Activated CD4-positive, alpha-beta T cell treated with anti-CD3 and anti-CD28 coated beads, Interleukin-2, amount 50 U/mL, for 4 hours (primary cell): Measurements from ENCODE around the gene KEL.

Experiments
- DNase-seq, 2 experiments: peaks; one replicate each; pipeline ENCODE4 v3.0.0-alpha.2; 2020

KEL gene

GRCh38 chr7:142961595-142961972 lies 579 bp downstream of the KEL start:
- DNase-seq: no peak

GRCh38 chr7:142960955-142961512 lies 1.1 kb downstream of the KEL start:
- DNase-seq: no peak

- DNase-seq: no peak
Observed at GRCh38 chr7:142959202-142959601, 3.0 kb downstream of the KEL start.

- no peak for DNase-seq
Observed at GRCh38 chr7:142957723-142958122, 4.4 kb downstream of the KEL start.

- DNase-seq: no peak
Observed at GRCh38 chr7:142956951-142957623, 5.1 kb downstream of the KEL start.

DNA sequence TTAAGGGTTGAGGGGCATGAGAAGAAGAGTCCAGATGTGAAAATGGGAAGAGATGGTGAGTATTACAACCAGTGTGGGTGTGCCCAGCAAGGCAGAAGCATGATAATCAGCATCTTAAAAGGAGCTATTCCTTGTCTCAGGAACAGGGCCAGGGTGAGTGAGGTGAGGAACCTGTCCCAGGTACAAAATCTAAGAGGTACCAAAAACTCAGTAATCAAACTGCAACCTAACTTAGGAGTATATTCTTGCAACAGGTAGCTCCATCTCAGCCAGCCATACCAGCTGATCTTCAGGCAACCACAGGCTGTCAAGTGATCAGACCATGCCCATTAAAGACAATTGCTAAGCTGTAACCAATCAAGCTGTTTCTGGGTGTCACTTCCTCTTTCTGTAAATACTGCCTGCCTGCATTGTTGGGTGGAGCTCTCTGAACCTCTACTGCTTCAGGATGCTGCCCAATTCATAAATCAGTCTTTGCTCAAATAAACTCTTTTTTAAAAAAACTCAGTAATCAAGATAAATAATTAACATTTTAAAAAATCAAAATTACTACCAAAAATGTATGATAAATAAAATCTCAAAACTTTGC lies 7.4 kb downstream of the KEL start:
- no peak for DNase-seq

DNA sequence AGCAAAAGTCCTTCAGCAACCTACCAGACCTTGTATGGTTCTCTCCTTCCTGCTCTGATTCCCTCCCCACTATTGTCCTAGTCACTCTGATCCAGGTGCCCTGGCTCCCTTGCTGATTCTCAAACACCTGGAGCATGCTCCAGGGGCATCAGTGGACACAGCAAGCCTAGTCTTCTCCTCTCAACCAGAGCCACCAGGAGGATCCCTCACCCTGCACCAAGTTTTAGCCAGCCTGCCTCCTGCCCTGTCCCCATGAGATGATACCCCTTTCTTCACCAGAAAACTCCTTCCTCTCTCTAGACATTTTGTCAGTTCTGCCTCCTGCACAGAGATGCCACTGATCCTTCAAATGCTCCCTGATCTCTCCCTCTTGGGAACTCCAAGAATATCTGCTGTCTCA lies 11.9 kb downstream of the KEL start:
- DNase-seq: no peak

- no peak for DNase-seq
Observed at GRCh38 chr7:142948603-142949002, 13.6 kb downstream of the KEL start.

DNA sequence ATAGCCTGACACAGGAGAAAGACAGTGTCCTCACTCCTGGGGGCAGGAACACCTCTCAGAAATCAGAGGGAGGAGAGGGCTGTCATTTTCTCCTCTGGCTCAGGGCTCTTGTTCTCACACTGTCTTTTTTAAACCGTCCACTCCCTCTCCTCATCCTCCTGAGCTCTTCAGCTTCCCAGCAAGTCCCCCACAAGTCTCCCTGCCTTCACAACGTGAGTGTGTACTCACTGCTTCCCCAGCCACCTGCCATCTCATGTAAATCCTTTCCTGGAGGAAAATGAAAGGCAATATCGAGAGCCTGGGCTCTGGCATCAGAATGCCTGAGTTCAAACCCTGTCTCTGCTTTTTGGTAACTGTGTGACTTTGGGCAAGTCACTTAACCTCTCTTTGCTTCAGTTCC lies 17.2 kb downstream of the KEL start:
- no peak for DNase-seq

- no peak for DNase-seq
Observed at GRCh38 chr7:142943706-142944268, 18.4 kb downstream of the KEL start.

- no peak for DNase-seq
Observed at GRCh38 chr7:142942746-142943145, 19.4 kb downstream of the KEL start.

- DNase-seq: no peak
Observed at GRCh38 chr7:142941541-142941940, 20.6 kb downstream of the KEL start.

- no peak for DNase-seq
Observed at GRCh38 chr7:142940966-142941535, 21.1 kb downstream of the KEL start.

- DNase-seq: no peak
Observed at GRCh38 chr7:142939226-142939910, 22.8 kb downstream of the KEL start, which contains the start of gene LLCFC1. Gene LLCFC1 (plus strand): TSS chr7:142939484. CDS start chr7:142939622, 138 bp downstream.

GRCh38 chr7:142938611-142939010 lies 23.6 kb downstream of the KEL start:
- DNase-seq: no peak

DNA sequence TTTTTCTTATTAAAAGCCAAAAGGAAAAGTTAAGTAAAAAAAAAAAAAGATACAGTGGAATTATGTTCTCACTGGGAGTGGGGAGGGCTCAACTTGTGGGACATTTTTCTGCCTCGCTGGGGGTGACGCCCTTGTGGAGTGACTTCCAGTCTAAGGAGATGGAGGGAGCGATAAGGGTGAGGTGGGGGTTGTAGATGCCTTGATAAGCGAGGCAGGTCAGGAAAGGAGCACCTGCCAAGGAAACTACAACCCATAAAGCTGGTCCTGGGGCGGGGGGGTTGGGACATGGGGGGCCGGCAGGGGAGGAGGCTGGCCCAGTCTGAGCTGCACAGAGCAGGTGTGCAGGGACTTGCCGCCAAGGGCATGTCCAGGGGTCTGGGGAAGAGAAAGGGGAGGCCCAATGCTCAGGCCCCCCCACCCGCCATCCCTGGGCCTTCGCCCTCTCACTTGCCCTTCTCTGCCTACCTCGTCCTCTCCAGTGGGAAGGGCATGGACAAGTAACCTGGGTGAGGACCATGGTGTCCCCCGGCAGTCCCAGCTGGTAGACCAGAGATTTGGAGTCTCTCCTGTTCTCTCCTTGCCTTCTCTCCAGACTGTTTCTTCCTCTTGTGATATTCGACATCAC lies 26.1 kb downstream of the KEL start:
- no peak for DNase-seq

- DNase-seq: no peak
Observed at GRCh38 chr7:142934056-142934455, 28.1 kb downstream of the KEL start.

GRCh38 chr7:142933624-142934023 lies 28.5 kb downstream of the KEL start, which contains the start of gene TRPV5:
Gene TRPV5 (minus strand): TSS chr7:142933746. CDS start chr7:142933459, 287 bp downstream.
- DNase-seq: no peak

GRCh38 chr7:142933092-142933475 lies 29.1 kb downstream of the KEL start:
- DNase-seq: no peak

DNA sequence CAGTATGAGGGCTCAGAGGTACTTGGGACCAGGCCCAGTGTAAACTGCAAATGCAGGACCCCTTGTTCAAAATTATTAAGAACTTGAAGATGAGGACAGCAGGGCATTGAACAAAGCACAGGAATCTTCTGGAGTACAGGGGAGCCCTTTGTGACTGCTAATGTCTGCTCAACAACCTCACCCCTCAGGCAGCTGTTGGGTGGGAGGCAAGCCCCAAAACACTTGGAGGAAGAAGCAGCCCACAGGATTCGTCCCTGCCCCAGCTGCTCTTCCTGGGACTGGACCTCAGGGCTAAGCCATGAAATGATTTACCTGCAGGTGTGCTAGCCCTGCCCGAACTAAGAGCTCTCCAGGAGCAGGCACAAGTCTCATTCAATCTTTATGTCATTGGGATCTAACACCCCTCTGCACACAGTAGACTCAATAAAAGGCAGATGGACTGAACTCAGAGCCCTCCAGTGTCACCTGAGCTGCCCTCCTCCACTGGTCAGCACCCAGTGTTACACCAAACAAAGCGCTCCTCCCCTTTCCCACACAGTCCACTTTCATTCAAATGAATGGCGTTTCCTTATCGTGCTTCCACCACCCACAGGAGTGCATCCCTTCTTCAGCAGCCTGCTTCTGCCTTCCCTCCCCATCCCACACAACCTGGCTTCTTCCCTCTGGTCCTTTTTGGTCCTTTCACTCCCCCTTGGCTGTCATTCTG lies 29.6 kb downstream of the KEL start:
- DNase-seq: no peak

- DNase-seq: no peak
Observed at GRCh38 chr7:142930126-142930730, 31.9 kb downstream of the KEL start.

- DNase-seq: no peak
Observed at GRCh38 chr7:142927949-142928348, 34.2 kb downstream of the KEL start.
